Esophagus muscularis mucosa (tissue), 4 donors: ENCODE measurements around the gene ZNF804A. TPM values are rescaled to one million over a fixed set of nuclear protein-coding genes. Genes with fewer than 3 reads are reported as not detected.

Experiments
- DNase-seq: peaks from one replicate; pipeline ENCODE4 v3.0.0-alpha.2; 2017; ENCODE audit errors: extremely low spot score
- H3K27ac ChIP-seq, 4 donors: fragments of 200-600 bp; sonication (generic); replicated peaks in 1 of 4; 1 replicate in 3 of 4; 2 replicates in 1 of 4; pipeline ENCODE4 v1.5.1; 2016 to 2019; ENCODE audit warnings: mild to moderate bottlenecking in 1 of 4
- H3K27me3 ChIP-seq, 4 donors: fragments of 200-600 bp; sonication (generic); one replicate each; pipeline versions ENCODE4 v1.5.1 to v1.6.0; 2016 to 2019
- H3K36me3 ChIP-seq, 4 donors: fragments of 200-600 bp; sonication (generic); one replicate each; pipeline ENCODE4 v1.5.1; 2016 to 2019
- H3K4me1 ChIP-seq, 4 donors: fragments of 200-600 bp; sonication (generic); one replicate each; pipeline ENCODE4 v1.5.1; 2016 to 2019
- H3K4me3 ChIP-seq, 4 donors: fragments of 200-600 bp; sonication (generic); 1 replicate in 2 of 4; 2 replicates in 2 of 4; pipeline ENCODE4 v1.5.1; 2016 to 2019; ENCODE audit warnings: mild to moderate bottlenecking in 4 of 4, moderate library complexity in 1 of 4
- H3K9me3 ChIP-seq, 4 donors: fragments of 200-600 bp; sonication (generic); 1 replicate in 3 of 4; 2 replicates in 1 of 4; pipeline ENCODE4 v1.5.1; 2016 to 2019
- CTCF ChIP-seq, 3 experiments: fragments of 200-600 bp in 2 of 3; fragments of 450-650 bp in 1 of 3; sonication (generic) in 2 of 3; IDR thresholded peaks; one replicate each; pipeline ENCODE4 v1.5.1; 2017 to 2019; ENCODE audit warnings: antibody characterized with exemption in 3 of 3, mild to moderate bottlenecking in 2 of 3, moderate library complexity in 1 of 3
- EP300 ChIP-seq: sonication (generic); formaldehyde crosslinking; IDR thresholded peaks from one replicate; pipeline ENCODE4 v1.6.1; 2017; ENCODE audit warnings: antibody characterized with exemption
- POLR2A ChIP-seq: fragments of 450-650 bp; IDR thresholded peaks from one replicate; pipeline ENCODE4 v1.6.1; 2017; ENCODE audit warnings: antibody characterized with exemption, moderate library complexity, mild to moderate bottlenecking, low read depth
- POLR2AphosphoS5 ChIP-seq, 2 donors: sonication (generic); formaldehyde crosslinking; IDR thresholded peaks; one replicate each; pipeline ENCODE4 v1.6.1; 2017; ENCODE audit warnings: antibody characterized with exemption in 2 of 2
- WGBS: methylation state at CpG from one replicate; pipeline ENCODE4 v1.1.5; 2018; 5-methylcytosine and 5-hydroxymethylcytosine counted together
- intact Hi-C: fragments of 100-400 bp; cut with DNase I; formaldehyde crosslinking; loops from one replicate; pipeline ENCODE4 v1.15.1; 2023
- total RNA-seq, 4 donors: library from RNA; depleted of rRNA; stranded (reverse); fragments of >200 nt; gene quantifications; one replicate each; pipeline versions ENCODE4 v1.1.0 to v1.2.1, GENCODE V29; 2016

Gene ZNF804A
- total RNA-seq, 4 donors from 2014 or later, result 0.33 TPM; not detected in 3

GRCh38 chr2:184581391-184581790, 16.9 kb upstream of the ZNF804A start:
- no peak for TF ChIP-seq CTCF (IDR thresholded peaks at IDR 0.05)
- TF ChIP-seq EP300, result no peak
- TF ChIP-seq POLR2AphosphoS5 (IDR thresholded peaks at IDR 0.05), result no peak
- TF ChIP-seq POLR2A, result no peak
- no peak for DNase-seq
- WGBS, result 90% methylated on average over 1 of the region's 1 CpG
- Histone ChIP-seq H3K4me1 (no peaks in the 10 kb centered on the region), H3K27ac (no peak overlapping the region), H3K36me3 (no peaks in the 10 kb centered on the region), H3K4me3 (no peak overlapping the region), H3K9me3 (no peaks in the 10 kb centered on the region), H3K27me3 (no peaks in the 10 kb centered on the region)
- intact Hi-C loops, result no loop called here

GRCh38 chr2:184589261-184589660, 9.1 kb upstream of the ZNF804A start:
- no peak for DNase-seq
- Histone ChIP-seq H3K4me1 (no peaks in the 10 kb centered on the region), H3K9me3 (no peaks in the 10 kb centered on the region), H3K27ac (no peak overlapping the region), H3K27me3 (peaks cover 0 to 2% (median 0%) of the 10 kb centered on the region in 4 donors), H3K4me3 (no peak overlapping the region), H3K36me3 (no peaks in the 10 kb centered on the region)
- intact Hi-C loops, result no loop called here
- TF ChIP-seq CTCF (IDR thresholded peaks at IDR 0.05) (no peak), POLR2A (no peak), EP300 (no peak), POLR2AphosphoS5 (IDR thresholded peaks at IDR 0.05) (no peak)

- peak overlapping the region; percentile 58 to 71 (median 64) for H3K4me3 ChIP-seq
Measured at GRCh38 chr2:184596819-184597411, 1.4 kb upstream of the ZNF804A start.

GRCh38 chr2:184597571-184597991, 748 bp upstream of the ZNF804A start:
- intact Hi-C loops, result no loop called here
- H3K27me3 ChIP-seq, result peaks cover 0 to 43% (median 9%) of the 10 kb centered on the region in 4 donors
- H3K27ac ChIP-seq, result peak overlapping the region in 1 of 4 donors; percentile 56
- H3K4me1 ChIP-seq, result peaks cover 8 to 27% (median 16%) of the 10 kb centered on the region in 4 donors
- H3K4me3 ChIP-seq, result peak overlapping the region; percentile 58 to 71 (median 64)
- 3% methylated on average over 7 of the region's 14 CpGs for WGBS
- H3K36me3 ChIP-seq, result no peaks in the 10 kb centered on the region
- TF ChIP-seq POLR2AphosphoS5 (IDR thresholded peaks at IDR 0.05), result no peak
- no peak for TF ChIP-seq EP300
- no peak for TF ChIP-seq POLR2A
- TF ChIP-seq CTCF (IDR thresholded peaks at IDR 0.05), result no peak
- DNase-seq, result no peak
- H3K9me3 ChIP-seq, result no peaks in the 10 kb centered on the region

More at GRCh38 chr2:184596819-184597411, 1.4 kb upstream of the ZNF804A start:
- Histone ChIP-seq H3K36me3 (no peaks in the 10 kb centered on the region), H3K9me3 (no peaks in the 10 kb centered on the region), H3K27ac (peak overlapping the region in 1 of 4 donors; percentile 56), H3K27me3 (peaks cover 0 to 43% (median 9%) of the 10 kb centered on the region in 4 donors), H3K4me1 (peaks cover 8 to 27% (median 16%) of the 10 kb centered on the region in 4 donors)
- TF ChIP-seq POLR2A (no peak), EP300 (no peak), POLR2AphosphoS5 (IDR thresholded peaks at IDR 0.05) (no peak), CTCF (IDR thresholded peaks at IDR 0.05) (no peak)
- intact Hi-C loops, result no loop called here
- WGBS, result 27% methylated on average over 5 of the region's 5 CpGs
- no peak for DNase-seq

GRCh38 chr2:184598002-184598315, 370 bp upstream of the ZNF804A start:
- Histone ChIP-seq H3K9me3 (no peaks in the 10 kb centered on the region), H3K4me3 (peak overlapping the region; percentile 58 to 71 (median 64)), H3K27me3 (peaks cover 0 to 46% (median 9%) of the 10 kb centered on the region in 4 donors), H3K4me1 (peaks cover 8 to 27% (median 16%) of the 10 kb centered on the region in 4 donors), H3K36me3 (no peaks in the 10 kb centered on the region), H3K27ac (peak overlapping the region in 1 of 4 donors; percentile 56)
- WGBS, result 2% methylated on average over 17 of the region's 19 CpGs
- DNase-seq, result no peak
- TF ChIP-seq POLR2A, result no peak
- no peak for TF ChIP-seq CTCF (IDR thresholded peaks at IDR 0.05)
- no peak for TF ChIP-seq EP300
- TF ChIP-seq POLR2AphosphoS5 (IDR thresholded peaks at IDR 0.05), result no peak
- intact Hi-C loops, result no loop called here
